HG02885 (cell line): Measurements from ENCODE around the gene SRSF6.
"Not testable (repeated sequence)": the region's sequence is repeated elsewhere in the genome, so short reads cannot be mapped to it uniquely, and the experiment has no call there.

Source experiments
- ATAC-seq: cut with Tn5 transposase; IDR thresholded peaks from one replicate; pipeline ENCODE4 v1.9.1; 2021; ENCODE audit warnings: mild to moderate bottlenecking; ENCODE audit not compliant: unreplicated experiment, poor library complexity

Gene SRSF6

GRCh38 chr20:43448431-43448747, 9.3 kb upstream of the SRSF6 start:
- not testable (repeated sequence) for ATAC-seq

GRCh38 chr20:43448748-43449535, 8.8 kb upstream of the SRSF6 start:
- peak; percentile 45 for ATAC-seq

- ATAC-seq = no peak
Observed at GRCh38 chr20:43450841-43451799, 6.6 kb upstream of the SRSF6 start.

GRCh38 chr20:43452404-43453126, 5.1 kb upstream of the SRSF6 start:
- no peak for ATAC-seq

- ATAC-seq = not testable (repeated sequence)
Observed at GRCh38 chr20:43456252-43456651, 1.4 kb upstream of the SRSF6 start.

- ATAC-seq = peak; percentile 79
Observed at GRCh38 chr20:43456809-43457639, 672 bp upstream of the SRSF6 start.

- ATAC-seq = peak; percentile 1
Observed at GRCh38 chr20:43458422-43458924, 777 bp downstream of the SRSF6 start.

GRCh38 chr20:43459022-43459942, 1.6 kb downstream of the SRSF6 start:
- no peak for ATAC-seq

GRCh38 chr20:43460172-43460829, 2.6 kb downstream of the SRSF6 start:
- no peak for ATAC-seq

- no peak for ATAC-seq
Observed at GRCh38 chr20:43460830-43461200, 3.1 kb downstream of the SRSF6 start.

GRCh38 chr20:43461894-43462659, 4.4 kb downstream of the SRSF6 start:
- ATAC-seq = no peak

GRCh38 chr20:43462660-43463526, 5.2 kb downstream of the SRSF6 start:
- no peak for ATAC-seq

GRCh38 chr20:43463527-43464218, 6.0 kb downstream of the SRSF6 start:
- ATAC-seq = no peak

- no peak for ATAC-seq
Observed at GRCh38 chr20:43464219-43464790, 6.6 kb downstream of the SRSF6 start.

- no peak for ATAC-seq
Observed at GRCh38 chr20:43465625-43465943, 7.9 kb downstream of the SRSF6 start.

GRCh38 chr20:43467589-43467988, 9.9 kb downstream of the SRSF6 start:
- ATAC-seq = no peak
